Parathyroid adenoma (tissue), 2 donors: ENCODE results near the gene ACSBG1.

Experiments used
- H2AFZ ChIP-seq: fragments of 300-600 bp; sonication (generic); one replicate; pipeline ENCODE4 v1.7.0; 2017; ENCODE audit warnings: antibody characterized with exemption, mild to moderate bottlenecking
- H3K27ac ChIP-seq: fragments of 300-600 bp; sonication (generic); one replicate; pipeline ENCODE4 v1.7.0; 2017
- H3K27me3 ChIP-seq: fragments of 300-600 bp; sonication (generic); one replicate; pipeline ENCODE4 v1.7.0; 2017; ENCODE audit warnings: low read length; ENCODE audit not compliant: control insufficient read depth, insufficient read depth
- H3K36me3 ChIP-seq: fragments of 300-600 bp; sonication (generic); one replicate; pipeline ENCODE4 v1.7.0; 2017; ENCODE audit warnings: low read length; ENCODE audit not compliant: control insufficient read depth, insufficient read depth
- H3K4me1 ChIP-seq: fragments of 300-600 bp; sonication (generic); one replicate; pipeline ENCODE4 v1.7.0; 2017; ENCODE audit warnings: control low read depth
- H3K4me2 ChIP-seq: fragments of 300-600 bp; sonication (generic); one replicate; pipeline ENCODE4 v1.7.0; 2017; ENCODE audit warnings: low read length
- H3K4me3 ChIP-seq: fragments of 300-600 bp; sonication (generic); one replicate; pipeline ENCODE4 v1.7.0; 2017; ENCODE audit warnings: low read depth, low read length
- H3K79me2 ChIP-seq: fragments of 300-600 bp; sonication (generic); one replicate; pipeline ENCODE4 v1.7.0; 2017; ENCODE audit warnings: control low read depth
- H3K9ac ChIP-seq: fragments of 300-600 bp; sonication (generic); one replicate; pipeline ENCODE4 v1.7.0; 2017; ENCODE audit warnings: mild to moderate bottlenecking
- H3K9me3 ChIP-seq: fragments of 300-600 bp; sonication (generic); one replicate; pipeline ENCODE4 v1.7.0; 2017; ENCODE audit warnings: low read length; ENCODE audit not compliant: control insufficient read depth
- CTCF ChIP-seq: fragments of 300-600 bp; sonication (generic); IDR thresholded peaks from one replicate; pipeline ENCODE4 v1.7.0; 2017; ENCODE audit warnings: antibody characterized with exemption, mild to moderate bottlenecking
- donor health status: primary hyperparathyroidism.

ACSBG1 gene

DNA sequence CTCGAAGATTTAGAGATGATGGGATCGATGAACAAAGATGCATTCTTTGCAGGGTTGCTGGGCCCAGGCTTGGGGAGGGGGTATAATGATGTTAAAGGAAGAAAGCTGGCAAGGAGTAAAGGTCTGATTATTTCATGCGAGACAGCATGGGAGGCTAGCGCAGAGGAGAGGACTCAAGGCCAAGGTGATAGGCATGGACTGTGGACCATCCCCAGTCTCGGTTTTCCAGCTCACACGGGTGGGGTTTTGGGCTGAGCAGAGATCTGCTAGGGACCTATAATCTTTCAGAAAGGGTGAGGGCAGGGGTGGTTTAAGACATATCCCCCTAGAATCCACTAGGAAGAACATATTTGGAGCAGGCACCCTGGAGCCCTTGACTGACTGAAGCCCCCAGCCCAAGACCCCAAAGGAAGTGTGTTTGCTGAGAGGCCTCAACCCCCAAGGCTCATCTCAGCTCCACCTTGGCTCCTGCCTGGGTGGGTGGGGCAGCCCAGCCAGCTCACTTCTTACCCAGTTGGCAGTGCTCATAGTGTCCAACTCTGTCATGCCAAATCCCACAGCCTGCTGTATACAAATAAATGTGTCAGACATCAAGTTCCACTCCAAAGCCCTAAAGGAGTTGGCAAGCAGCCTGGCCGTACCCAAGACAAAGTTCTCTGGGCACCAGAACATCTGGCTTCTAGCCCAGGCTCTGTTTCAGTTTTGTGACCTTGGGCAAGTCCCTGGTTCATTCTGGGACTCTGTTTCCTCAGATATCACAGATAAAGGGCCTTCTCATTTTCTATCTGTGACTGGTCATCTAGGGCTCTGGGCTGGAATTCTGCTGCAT, 17.9 kb downstream of the ACSBG1 start:
- Histone ChIP-seq H3K4me1 (no peaks in the 10 kb centered on the region), H2AFZ (no peak overlapping the region), H3K9ac (no peak overlapping the region), H3K4me3 (no peak overlapping the region), H3K27ac (no peak overlapping the region), H3K79me2 (no peaks in the 10 kb centered on the region), H3K27me3 (no peaks in the 10 kb centered on the region), H3K9me3 (no peaks in the 10 kb centered on the region), H3K36me3 (no peaks in the 10 kb centered on the region), H3K4me2 (no peak overlapping the region)
- no peak for TF ChIP-seq CTCF

DNA sequence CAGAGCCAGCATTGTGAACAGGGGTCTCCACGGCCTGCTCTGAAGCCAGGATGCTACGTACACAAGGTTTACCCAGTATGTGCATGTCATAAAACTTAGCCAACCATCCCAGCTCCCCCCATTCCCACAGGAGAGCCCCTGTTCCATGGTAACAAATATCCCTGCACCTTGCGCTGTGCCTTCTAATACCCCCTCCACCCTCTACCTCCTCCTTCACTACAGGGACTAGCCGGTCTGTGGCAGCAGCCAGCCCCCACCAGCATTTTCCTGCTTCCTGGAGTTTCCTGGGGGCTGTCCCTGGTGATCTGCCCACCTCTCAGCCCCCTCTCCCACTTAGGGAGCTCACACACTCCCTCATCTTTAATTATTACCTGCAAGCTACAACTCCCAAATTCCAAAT, 20.4 kb downstream of the ACSBG1 start:
- Histone ChIP-seq H3K27me3 (no peaks in the 10 kb centered on the region), H3K4me1 (peaks cover 17% of the 10 kb centered on the region), H3K9me3 (no peaks in the 10 kb centered on the region), H3K36me3 (no peaks in the 10 kb centered on the region), H3K27ac (no peak overlapping the region), H3K4me3 (no peak overlapping the region), H3K9ac (no peak overlapping the region), H3K4me2 (no peak overlapping the region), H3K79me2 (no peaks in the 10 kb centered on the region), H2AFZ (no peak overlapping the region)
- no peak for TF ChIP-seq CTCF

DNA sequence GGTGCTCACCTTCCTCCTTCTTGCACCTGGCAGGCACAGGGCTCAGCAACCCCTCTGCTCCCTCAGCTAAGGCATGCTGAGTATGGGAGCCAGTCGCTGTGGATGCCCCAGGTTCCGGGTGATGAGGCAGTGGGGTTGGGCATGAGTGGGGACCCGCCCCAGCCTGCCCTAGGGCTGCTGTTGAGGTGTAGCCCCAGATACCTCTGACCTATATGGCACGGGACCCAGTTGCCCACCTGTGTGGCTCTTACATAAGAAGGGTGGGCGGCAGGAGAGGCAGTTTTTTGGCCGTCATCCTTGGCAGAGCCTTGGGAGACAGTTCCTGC, 21.0 kb downstream of the ACSBG1 start:
- Histone ChIP-seq H3K27ac (no peak overlapping the region), H3K4me1 (peaks cover 17% of the 10 kb centered on the region), H3K79me2 (no peaks in the 10 kb centered on the region)

GRCh38 chr15:78212546-78213424, 21.6 kb downstream of the ACSBG1 start:
- no peaks in the 10 kb centered on the region for H3K9me3 ChIP-seq
- H3K79me2 ChIP-seq, result no peaks in the 10 kb centered on the region
- TF ChIP-seq CTCF, result no peak
- H3K4me2 ChIP-seq, result no peak overlapping the region
- H3K4me1 ChIP-seq, result peaks cover 17% of the 10 kb centered on the region
- no peak overlapping the region for H2AFZ ChIP-seq
- H3K27me3 ChIP-seq, result no peaks in the 10 kb centered on the region
- H3K27ac ChIP-seq, result no peak overlapping the region
- H3K4me3 ChIP-seq, result no peak overlapping the region
- H3K36me3 ChIP-seq, result no peaks in the 10 kb centered on the region
- H3K9ac ChIP-seq, result no peak overlapping the region

More for the DNA sequence above, 21.0 kb downstream of the ACSBG1 start:
- TF ChIP-seq CTCF, result no peak
- Histone ChIP-seq H3K4me3 (no peak overlapping the region), H3K9me3 (no peaks in the 10 kb centered on the region), H2AFZ (no peak overlapping the region), H3K4me2 (no peak overlapping the region), H3K36me3 (no peaks in the 10 kb centered on the region), H3K9ac (no peak overlapping the region), H3K27me3 (no peaks in the 10 kb centered on the region)
